Measurements from ENCODE around the gene NAV3.

DNA sequence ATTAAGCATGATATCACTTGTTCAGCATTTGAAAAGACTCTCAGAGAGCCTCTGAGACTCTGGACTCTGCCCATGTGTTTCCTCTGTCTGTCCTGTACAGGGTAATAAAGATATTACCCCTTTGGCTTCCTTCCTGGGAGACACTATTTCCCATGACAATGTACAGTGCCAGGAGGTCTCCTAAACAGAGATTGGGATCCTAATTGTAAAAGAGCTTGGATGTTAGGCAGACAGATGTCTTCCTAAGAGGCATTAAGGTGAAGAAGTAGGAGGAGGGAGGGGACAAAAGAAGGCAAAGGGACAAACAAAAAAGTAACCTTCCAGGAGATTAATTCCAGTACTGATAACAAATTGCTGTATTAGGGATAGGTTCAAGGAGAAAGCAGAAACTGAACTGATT is 45.5 kb upstream of the NAV3 start:
- TF ChIP-seq, protein P1, sequence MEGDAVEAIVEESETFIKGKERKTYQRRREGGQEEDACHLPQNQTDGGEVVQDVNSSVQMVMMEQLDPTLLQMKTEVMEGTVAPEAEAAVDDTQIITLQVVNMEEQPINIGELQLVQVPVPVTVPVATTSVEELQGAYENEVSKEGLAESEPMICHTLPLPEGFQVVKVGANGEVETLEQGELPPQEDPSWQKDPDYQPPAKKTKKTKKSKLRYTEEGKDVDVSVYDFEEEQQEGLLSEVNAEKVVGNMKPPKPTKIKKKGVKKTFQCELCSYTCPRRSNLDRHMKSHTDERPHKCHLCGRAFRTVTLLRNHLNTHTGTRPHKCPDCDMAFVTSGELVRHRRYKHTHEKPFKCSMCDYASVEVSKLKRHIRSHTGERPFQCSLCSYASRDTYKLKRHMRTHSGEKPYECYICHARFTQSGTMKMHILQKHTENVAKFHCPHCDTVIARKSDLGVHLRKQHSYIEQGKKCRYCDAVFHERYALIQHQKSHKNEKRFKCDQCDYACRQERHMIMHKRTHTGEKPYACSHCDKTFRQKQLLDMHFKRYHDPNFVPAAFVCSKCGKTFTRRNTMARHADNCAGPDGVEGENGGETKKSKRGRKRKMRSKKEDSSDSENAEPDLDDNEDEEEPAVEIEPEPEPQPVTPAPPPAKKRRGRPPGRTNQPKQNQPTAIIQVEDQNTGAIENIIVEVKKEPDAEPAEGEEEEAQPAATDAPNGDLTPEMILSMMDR (IDR thresholded peaks at IDR 0.05; ENCODE audit: low read depth, low read length, poor library complexity, severe bottlenecking): no peak
- TF ChIP-seq EZH2phosphoT487 (IDR thresholded peaks at IDR 0.05; ENCODE audit: borderline replicate concordance, low read length): no peak
